GM12878 (cell line): ENCODE results near the gene EFTUD2. TPM values are rescaled to one million over a fixed set of nuclear protein-coding genes. Genes with fewer than 3 reads are reported as not detected.

Experiments used
- CHD4 ChIP-seq: fragments of 200-600 bp; sonication (generic); IDR thresholded peaks from 2 replicates; pipeline ENCODE4 v1.6.1; 2016; ENCODE audit warnings: mild to moderate bottlenecking
- IKZF1 ChIP-seq: fragments of 450-650 bp; conservative IDR thresholded peaks from 2 replicates; pipeline ENCODE4 v1.6.1; 2017; ENCODE audit warnings: antibody characterized with exemption, mild to moderate bottlenecking
- polyA plus RNA-seq, 11 experiments: library from polyadenylated mRNA; depleted of rRNA in 4 of 11; unstranded in 6 of 11; stranded (reverse) in 5 of 11; fragments of >200 nt; fragmentation: Nextera tagmentation in 4 of 11; fragmentation: Illumina TruSeq in 1 of 11; extraction: Ambion mirVana in 4 of 11; extraction: Trizol in 1 of 11; gene quantifications; 1 replicate in 1 of 11; 2 replicates in 10 of 11; pipeline versions ENCODE4 v1.2.1 to v1.2.3, GENCODE V29; 2011 to 2016; ENCODE audit warnings: inconsistent platforms in 2 of 11, missing spikeins in 2 of 11, low read depth in 1 of 11
- total RNA-seq, 4 experiments: library from RNA; depleted of rRNA in 3 of 4; stranded (reverse); fragments of >200 nt in 3 of 4; fragmentation: Illumina TruSeq in 1 of 4; extraction: Trizol in 1 of 4; gene quantifications; 2 replicates each; pipeline versions ENCODE4 v1.2.1 to v1.2.3, GENCODE V29; 2013 to 2021
- TF ChIP-seq, protein P1 (sequence below): IDR thresholded peaks from 2 replicates; pipeline ENCODE4 v1.6.1; 2012; ENCODE audit warnings: improper control_type of control experiment, low read depth, low read length; ENCODE audit not compliant: insufficient replicate concordance
- TF ChIP-seq, protein P2 (sequence below): fragments of 450-650 bp; IDR thresholded peaks from 2 replicates; pipeline ENCODE4 v1.6.1; 2018; ENCODE audit warnings: mild to moderate bottlenecking, low read depth, moderate library complexity; ENCODE audit not compliant: partially characterized antibody

The EFTUD2 gene
- total and polyA plus RNA-seq, 10 of the 15 experiments (the other 5 are each of a cell fraction or from before 2014, with no cell fraction given): 33.0 to 198 (median 126) TPM

DNA sequence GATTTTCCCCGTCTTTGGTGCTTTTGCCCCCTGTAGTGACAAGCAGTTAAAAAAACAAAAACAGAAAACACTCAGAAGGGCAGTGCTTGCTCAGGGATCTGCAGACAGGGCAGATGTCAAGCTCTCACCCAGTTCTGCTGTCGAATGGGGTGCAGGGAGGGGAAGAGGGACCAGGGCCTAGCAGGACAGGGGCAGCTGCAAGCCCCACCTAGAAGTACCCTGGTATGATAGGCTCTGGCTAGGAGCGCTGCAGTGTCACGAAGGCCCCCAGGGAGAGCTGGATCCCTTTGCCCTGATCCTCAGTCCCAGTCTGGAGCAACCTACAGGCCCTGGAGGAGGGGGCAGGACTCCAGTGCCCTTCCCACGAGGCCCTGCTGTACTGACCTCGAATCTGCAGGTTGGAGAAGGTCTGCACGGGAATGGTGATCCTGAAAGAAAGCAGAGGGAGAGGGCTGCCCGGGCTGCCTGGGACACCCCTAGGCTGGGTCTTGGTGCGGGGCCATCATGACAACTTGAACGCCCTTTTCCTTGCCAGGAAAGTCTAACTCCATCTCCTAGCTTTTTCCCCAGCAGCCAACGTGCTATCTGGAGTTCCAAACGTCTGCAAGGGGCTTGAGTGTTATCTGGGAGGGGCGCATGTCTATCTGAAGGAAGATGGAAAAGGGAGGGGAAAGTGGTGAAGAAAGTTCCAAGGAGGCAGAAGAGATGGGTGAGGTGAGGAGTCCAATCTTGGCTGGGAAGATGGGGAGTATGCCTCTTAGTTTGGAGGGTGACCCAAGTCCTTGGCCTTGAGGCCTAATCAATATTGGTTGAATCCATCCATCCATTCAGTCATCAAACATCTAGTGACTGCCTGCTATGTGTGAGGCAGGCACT lies 11.2 kb upstream of the EFTUD2 start (continued):
- TF ChIP-seq IKZF1: no peak
- no peak for TF ChIP-seq CHD4
- TF ChIP-seq, protein P1, sequence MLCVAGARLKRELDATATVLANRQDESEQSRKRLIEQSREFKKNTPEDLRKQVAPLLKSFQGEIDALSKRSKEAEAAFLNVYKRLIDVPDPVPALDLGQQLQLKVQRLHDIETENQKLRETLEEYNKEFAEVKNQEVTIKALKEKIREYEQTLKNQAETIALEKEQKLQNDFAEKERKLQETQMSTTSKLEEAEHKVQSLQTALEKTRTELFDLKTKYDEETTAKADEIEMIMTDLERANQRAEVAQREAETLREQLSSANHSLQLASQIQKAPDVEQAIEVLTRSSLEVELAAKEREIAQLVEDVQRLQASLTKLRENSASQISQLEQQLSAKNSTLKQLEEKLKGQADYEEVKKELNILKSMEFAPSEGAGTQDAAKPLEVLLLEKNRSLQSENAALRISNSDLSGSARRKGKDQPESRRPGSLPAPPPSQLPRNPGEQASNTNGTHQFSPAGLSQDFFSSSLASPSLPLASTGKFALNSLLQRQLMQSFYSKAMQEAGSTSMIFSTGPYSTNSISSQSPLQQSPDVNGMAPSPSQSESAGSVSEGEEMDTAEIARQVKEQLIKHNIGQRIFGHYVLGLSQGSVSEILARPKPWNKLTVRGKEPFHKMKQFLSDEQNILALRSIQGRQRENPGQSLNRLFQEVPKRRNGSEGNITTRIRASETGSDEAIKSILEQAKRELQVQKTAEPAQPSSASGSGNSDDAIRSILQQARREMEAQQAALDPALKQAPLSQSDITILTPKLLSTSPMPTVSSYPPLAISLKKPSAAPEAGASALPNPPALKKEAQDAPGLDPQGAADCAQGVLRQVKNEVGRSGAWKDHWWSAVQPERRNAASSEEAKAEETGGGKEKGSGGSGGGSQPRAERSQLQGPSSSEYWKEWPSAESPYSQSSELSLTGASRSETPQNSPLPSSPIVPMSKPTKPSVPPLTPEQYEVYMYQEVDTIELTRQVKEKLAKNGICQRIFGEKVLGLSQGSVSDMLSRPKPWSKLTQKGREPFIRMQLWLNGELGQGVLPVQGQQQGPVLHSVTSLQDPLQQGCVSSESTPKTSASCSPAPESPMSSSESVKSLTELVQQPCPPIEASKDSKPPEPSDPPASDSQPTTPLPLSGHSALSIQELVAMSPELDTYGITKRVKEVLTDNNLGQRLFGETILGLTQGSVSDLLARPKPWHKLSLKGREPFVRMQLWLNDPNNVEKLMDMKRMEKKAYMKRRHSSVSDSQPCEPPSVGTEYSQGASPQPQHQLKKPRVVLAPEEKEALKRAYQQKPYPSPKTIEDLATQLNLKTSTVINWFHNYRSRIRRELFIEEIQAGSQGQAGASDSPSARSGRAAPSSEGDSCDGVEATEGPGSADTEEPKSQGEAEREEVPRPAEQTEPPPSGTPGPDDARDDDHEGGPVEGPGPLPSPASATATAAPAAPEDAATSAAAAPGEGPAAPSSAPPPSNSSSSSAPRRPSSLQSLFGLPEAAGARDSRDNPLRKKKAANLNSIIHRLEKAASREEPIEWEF: no peak
- TF ChIP-seq, protein P2, sequence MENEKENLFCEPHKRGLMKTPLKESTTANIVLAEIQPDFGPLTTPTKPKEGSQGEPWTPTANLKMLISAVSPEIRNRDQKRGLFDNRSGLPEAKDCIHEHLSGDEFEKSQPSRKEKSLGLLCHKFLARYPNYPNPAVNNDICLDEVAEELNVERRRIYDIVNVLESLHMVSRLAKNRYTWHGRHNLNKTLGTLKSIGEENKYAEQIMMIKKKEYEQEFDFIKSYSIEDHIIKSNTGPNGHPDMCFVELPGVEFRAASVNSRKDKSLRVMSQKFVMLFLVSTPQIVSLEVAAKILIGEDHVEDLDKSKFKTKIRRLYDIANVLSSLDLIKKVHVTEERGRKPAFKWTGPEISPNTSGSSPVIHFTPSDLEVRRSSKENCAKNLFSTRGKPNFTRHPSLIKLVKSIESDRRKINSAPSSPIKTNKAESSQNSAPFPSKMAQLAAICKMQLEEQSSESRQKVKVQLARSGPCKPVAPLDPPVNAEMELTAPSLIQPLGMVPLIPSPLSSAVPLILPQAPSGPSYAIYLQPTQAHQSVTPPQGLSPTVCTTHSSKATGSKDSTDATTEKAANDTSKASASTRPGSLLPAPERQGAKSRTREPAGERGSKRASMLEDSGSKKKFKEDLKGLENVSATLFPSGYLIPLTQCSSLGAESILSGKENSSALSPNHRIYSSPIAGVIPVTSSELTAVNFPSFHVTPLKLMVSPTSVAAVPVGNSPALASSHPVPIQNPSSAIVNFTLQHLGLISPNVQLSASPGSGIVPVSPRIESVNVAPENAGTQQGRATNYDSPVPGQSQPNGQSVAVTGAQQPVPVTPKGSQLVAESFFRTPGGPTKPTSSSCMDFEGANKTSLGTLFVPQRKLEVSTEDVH: no peak
- TF ChIP-seq, all 136 proteins: peak for 0
